Measurements from ENCODE around the gene GARIN1A.
"Not testable (repeated sequence)": the region's sequence is repeated elsewhere in the genome, so short reads cannot be mapped to it uniquely, and the experiment has no call there.

The GARIN1A gene

DNA sequence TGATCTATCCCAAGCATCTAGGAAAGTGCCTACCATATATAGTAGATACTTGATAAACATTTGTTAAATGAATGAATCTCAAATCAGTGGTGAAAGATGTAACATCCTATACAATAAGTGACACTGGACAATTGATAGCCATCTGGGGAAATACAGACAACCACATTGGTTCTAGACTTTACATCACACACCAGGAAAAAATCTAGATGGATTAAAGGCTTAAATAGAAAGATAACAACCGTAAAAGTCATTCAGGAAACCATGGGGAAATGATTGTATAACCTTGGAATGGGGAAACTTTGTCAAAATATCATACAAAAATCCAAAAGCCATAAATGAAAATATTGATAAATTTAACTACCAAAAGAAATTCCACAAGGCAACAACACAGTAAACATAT lies 7.0 kb upstream of the GARIN1A start:
- H3K27me3 Mint-ChIP-seq, result no peaks in the 10 kb centered on the region
- H3K4me3 Mint-ChIP-seq, result no peak overlapping the region
- H3K4me1 Mint-ChIP-seq (ENCODE audit: low read depth), result no peaks in the 10 kb centered on the region
- no peak overlapping the region for H3K27ac Mint-ChIP-seq
- peaks cover 14% of the 10 kb centered on the region for H3K9me3 Mint-ChIP-seq
- DNase-seq, result no peak
- H3K36me3 Mint-ChIP-seq (ENCODE audit: low read depth), result peaks cover 15% of the 10 kb centered on the region

DNA sequence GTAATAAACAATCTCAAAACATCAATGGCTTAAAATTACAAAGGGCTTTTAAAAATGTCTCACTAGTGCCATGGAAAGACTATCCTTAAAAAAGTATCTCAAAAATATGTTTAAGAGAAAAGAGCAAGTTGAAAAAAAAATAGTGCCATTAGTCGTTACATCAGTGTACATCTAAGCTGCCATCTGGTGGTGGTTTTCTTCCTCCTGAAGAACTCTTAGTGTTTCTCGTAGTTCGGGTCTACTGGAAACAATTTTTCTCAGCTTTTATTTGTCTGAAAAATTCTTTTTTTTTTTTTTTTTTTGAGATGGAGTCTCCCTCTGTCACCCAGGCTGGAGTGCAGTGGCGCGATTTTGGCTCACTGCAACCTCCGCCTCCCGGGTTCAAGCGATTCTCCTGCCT lies 5.9 kb upstream of the GARIN1A start:
- Mint-ChIP-seq H3K4me1 (ENCODE audit: low read depth) (no peaks in the 10 kb centered on the region), H3K27ac (no peak overlapping the region), H3K4me3 (no peak overlapping the region), H3K27me3 (no peaks in the 10 kb centered on the region), H3K9me3 (peaks cover 11% of the 10 kb centered on the region), H3K36me3 (ENCODE audit: low read depth) (peaks cover 11% of the 10 kb centered on the region)
- no peak for DNase-seq

DNA sequence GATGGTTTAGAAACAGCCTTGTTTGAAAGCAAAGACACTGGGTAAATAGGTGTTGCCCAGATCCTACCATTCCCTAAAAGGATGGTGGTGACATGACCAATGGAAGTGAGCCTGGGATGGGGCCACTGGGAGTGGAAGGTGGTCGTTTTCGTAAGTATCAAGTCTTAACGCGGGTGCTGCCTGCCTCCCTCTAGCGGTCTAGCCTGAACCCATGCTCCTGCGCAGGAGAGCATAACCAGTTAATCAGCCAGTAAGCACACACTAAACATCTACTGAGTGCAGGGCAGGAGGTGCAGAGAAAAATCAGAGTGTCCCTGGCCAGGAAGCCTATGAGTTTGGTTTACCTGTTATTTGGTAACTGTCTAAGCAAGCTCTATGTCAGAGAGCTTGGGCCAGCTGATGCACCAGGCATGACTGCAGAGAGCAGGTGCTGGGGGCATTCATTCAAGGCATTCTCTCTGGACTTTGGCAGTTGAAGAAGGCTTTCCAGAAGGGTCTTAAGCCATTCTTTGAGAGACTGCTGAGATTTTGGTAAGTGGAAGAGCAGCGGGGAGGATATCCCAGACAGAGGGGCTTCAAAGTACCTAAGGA lies 930 bp downstream of the GARIN1A start:
- no peak overlapping the region for H3K4me3 Mint-ChIP-seq
- H3K9me3 Mint-ChIP-seq, result no peaks in the 10 kb centered on the region
- H3K27ac Mint-ChIP-seq, result no peak overlapping the region
- peaks cover 36% of the 10 kb centered on the region for H3K27me3 Mint-ChIP-seq
- H3K4me1 Mint-ChIP-seq (ENCODE audit: low read depth), result peaks cover 7% of the 10 kb centered on the region
- no peaks in the 10 kb centered on the region for H3K36me3 Mint-ChIP-seq (ENCODE audit: low read depth)
- DNase-seq, result peak; percentile 39

DNA sequence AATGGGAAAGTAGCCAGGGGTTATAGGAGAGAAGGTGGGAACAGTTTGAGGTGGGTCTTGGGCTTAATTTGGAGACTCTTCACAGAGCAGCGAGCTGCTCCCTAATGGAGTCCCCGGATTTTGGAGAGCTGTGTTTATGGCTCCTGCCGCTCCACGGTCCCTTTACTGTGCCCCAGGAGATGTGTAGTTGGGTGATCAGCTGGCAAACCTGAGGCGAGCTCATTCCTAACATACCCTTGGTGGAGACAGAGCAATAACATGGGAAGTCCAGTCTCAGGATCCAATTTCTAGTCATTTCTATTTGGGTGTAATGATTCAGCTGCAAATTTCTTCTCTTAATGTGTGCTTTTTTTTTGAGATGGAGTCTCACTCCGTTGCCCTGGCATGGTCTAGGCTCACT lies 1.5 kb downstream of the GARIN1A start:
- peaks cover 36% of the 10 kb centered on the region for H3K27me3 Mint-ChIP-seq
- DNase-seq, result no peak
- H3K4me1 Mint-ChIP-seq (ENCODE audit: low read depth), result peaks cover 7% of the 10 kb centered on the region
- no peaks in the 10 kb centered on the region for H3K36me3 Mint-ChIP-seq (ENCODE audit: low read depth)
- no peak overlapping the region for H3K27ac Mint-ChIP-seq
- no peak overlapping the region for H3K4me3 Mint-ChIP-seq
- no peaks in the 10 kb centered on the region for H3K9me3 Mint-ChIP-seq

DNA sequence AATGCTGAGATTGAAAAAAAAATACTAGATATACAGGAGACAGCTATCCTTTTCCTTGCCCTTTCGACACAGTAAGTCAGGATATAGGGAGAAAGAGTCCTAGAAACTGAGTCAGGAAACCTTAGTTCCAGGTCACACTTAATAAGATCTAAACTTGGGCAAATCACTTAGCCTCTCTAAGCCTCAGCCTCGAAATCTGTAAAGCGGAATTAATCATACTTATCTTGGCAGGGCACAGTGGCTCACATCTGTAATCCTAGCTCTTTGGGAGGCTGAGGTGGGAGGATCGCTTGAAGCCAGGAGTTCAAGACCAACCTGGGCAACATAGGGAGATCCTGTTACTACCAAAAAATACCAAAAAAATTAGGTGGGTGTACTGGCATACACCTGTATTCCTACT lies 4.6 kb downstream of the GARIN1A start:
- Mint-ChIP-seq H3K27ac (no peak overlapping the region), H3K9me3 (no peaks in the 10 kb centered on the region), H3K4me3 (no peak overlapping the region), H3K36me3 (ENCODE audit: low read depth) (no peaks in the 10 kb centered on the region), H3K27me3 (peaks cover 36% of the 10 kb centered on the region), H3K4me1 (ENCODE audit: low read depth) (peaks cover 7% of the 10 kb centered on the region)
- DNase-seq, result no peak

DNA sequence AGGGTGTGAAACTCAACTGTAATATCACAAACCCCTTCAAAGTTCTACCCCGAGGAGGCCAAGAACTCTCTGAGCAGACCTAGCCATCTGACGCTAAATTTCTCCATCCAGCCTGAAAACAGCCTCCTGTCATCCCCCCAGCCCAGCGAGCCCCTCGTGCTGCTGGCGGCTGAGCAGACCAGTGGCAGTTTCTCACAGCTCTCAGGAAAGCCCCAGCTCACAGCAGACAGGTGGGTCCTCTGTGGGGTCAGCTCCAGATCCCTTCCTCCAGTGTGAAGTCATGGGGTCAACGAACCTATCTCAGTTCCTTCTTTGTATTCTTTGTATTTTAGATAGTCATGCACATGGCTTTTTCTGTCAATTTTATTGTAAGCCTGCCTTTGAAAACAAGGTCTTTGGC lies 7.8 kb downstream of the GARIN1A start:
- H3K4me1 Mint-ChIP-seq (ENCODE audit: low read depth), result no peaks in the 10 kb centered on the region
- no peak overlapping the region for H3K4me3 Mint-ChIP-seq
- H3K36me3 Mint-ChIP-seq (ENCODE audit: low read depth), result no peaks in the 10 kb centered on the region
- peaks cover 18% of the 10 kb centered on the region for H3K27me3 Mint-ChIP-seq
- H3K9me3 Mint-ChIP-seq, result no peaks in the 10 kb centered on the region
- no peak overlapping the region for H3K27ac Mint-ChIP-seq
- DNase-seq, result no peak

DNA sequence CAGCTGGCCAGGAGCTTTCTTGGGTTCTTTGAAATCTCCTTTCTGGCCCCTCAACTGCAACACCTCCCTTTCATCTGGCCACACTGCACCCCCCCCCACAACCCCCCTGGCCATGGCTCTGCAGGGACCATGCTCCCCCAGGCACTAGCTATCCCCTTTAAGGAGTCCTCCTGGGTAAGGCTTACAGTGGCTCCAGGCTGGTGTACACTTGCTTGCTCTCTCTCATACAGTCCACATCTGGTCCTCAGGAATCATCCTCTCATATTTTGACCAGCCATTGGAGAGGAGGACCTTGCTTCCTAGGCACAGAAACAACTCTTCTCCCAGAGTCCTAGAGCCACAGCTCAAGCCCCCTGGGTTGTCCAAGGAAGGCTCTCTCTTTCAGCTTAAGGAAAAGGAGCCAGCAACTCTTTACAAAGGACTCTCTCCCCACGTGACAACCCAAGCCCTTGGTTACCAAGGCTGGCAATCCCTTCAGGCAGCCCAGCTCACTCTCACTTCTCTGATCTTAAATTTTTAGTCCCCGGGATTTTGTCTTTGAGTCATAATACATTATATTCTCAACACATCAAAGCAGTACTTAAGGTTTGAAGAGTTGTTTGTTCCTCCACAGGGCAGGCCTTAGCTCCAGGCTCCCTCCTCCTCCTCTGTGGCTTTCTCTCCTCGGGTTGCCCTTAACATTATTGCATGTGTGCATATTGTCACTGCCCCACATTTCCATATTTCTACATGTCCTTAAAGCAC lies 9.9 kb downstream of the GARIN1A start:
- Mint-ChIP-seq H3K36me3 (ENCODE audit: low read depth) (no peaks in the 10 kb centered on the region), H3K4me1 (ENCODE audit: low read depth) (no peaks in the 10 kb centered on the region), H3K4me3 (no peak overlapping the region), H3K27me3 (peaks cover 3% of the 10 kb centered on the region), H3K27ac (no peak overlapping the region), H3K9me3 (no peaks in the 10 kb centered on the region)
- DNase-seq, result no peak

DNA sequence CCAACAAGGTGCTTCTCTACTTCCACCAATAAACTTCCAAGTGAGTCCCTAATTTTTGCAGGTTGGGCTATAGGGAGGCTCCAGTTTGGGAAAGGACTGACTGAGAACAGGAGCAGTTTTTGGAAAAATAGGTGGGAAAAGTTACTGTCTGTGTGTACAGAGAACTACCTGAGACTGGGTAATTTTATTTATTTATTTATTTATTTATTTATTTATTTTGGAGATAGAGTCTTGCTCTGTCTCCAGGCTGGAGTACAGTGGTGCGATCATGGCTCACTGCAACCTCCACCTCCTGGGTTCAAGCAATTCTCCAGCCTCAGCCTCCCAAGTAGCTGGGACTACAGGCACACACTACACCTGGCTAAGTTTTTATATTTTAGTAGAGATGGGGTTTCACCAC lies 11.2 kb downstream of the GARIN1A start:
- H3K4me3 Mint-ChIP-seq; H3K27ac Mint-ChIP-seq; H3K27me3 Mint-ChIP-seq; H3K9me3 Mint-ChIP-seq; H3K36me3 Mint-ChIP-seq (ENCODE audit: low read depth); DNase-seq; H3K4me1 Mint-ChIP-seq (ENCODE audit: low read depth): not testable (repeated sequence)

DNA sequence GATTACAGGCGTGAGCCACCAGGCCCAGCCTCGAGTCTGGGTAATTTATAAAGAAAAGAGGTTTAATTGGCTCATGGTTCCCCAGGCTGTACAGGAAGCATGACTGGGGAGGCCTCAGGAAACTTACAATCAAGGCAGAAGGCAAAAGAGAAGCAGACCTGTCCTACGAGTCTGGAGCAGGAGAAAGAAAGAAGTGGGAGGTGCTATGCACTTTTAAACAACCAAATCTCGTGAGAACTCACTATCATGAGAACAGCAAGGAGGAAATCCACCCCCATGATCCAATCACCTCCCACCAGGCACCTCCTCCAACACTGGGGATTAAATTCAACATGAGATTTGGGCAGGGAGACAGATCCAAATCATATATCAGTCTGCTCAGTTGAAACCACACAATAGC lies 11.6 kb downstream of the GARIN1A start:
- not testable (repeated sequence) for DNase-seq; H3K9me3 Mint-ChIP-seq; H3K27me3 Mint-ChIP-seq; H3K36me3 Mint-ChIP-seq (ENCODE audit: low read depth); H3K4me1 Mint-ChIP-seq (ENCODE audit: low read depth); H3K27ac Mint-ChIP-seq; H3K4me3 Mint-ChIP-seq

DNA sequence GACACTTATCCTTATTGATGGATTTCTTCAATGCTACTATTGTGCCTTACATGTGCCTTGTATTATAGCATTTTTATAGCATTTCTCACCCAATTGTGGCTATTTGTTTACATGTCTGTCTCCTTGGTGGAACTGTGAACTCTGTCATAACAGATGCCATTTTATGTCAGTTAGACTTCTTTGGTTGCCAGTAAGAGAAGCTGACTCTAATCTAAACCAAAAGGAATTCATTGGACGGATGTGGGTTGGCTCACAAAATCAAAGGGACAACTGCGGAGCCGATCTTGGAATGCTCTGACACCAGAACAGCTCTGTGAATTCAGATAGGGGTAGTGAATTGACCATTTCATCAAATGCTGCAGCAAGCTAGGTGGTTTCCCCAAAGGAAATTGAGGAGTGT lies 15.0 kb downstream of the GARIN1A start:
- Mint-ChIP-seq H3K36me3 (ENCODE audit: low read depth) (no peaks in the 10 kb centered on the region), H3K27ac (no peak overlapping the region), H3K4me3 (no peak overlapping the region), H3K4me1 (ENCODE audit: low read depth) (no peaks in the 10 kb centered on the region), H3K9me3 (no peaks in the 10 kb centered on the region), H3K27me3 (peaks cover 6% of the 10 kb centered on the region)
- DNase-seq, result no peak

DNA sequence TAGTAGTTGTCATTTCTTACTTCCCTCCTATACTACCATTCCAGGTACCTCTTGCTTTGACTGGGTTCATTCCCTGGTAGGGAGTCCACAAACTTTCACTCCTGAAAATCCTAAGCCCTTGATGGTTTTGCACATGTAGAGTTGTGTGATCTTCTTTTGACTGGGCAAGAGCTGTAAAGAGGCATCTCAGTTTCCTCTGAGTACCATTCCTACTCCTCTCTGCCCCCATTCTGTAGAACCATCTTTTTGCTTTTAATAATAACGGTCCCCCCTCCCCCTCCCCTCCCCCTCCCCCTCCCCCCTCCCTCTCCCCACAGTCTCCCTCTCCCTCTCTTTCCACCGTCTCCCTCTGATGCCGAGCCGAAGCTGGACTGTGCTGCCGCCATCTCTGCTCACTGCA lies 16.4 kb downstream of the GARIN1A start:
- no peak overlapping the region for H3K4me3 Mint-ChIP-seq
- peaks cover 6% of the 10 kb centered on the region for H3K27me3 Mint-ChIP-seq
- no peaks in the 10 kb centered on the region for H3K4me1 Mint-ChIP-seq (ENCODE audit: low read depth)
- H3K36me3 Mint-ChIP-seq (ENCODE audit: low read depth), result no peaks in the 10 kb centered on the region
- no peak for DNase-seq
- H3K9me3 Mint-ChIP-seq, result no peaks in the 10 kb centered on the region
- H3K27ac Mint-ChIP-seq, result no peak overlapping the region

DNA sequence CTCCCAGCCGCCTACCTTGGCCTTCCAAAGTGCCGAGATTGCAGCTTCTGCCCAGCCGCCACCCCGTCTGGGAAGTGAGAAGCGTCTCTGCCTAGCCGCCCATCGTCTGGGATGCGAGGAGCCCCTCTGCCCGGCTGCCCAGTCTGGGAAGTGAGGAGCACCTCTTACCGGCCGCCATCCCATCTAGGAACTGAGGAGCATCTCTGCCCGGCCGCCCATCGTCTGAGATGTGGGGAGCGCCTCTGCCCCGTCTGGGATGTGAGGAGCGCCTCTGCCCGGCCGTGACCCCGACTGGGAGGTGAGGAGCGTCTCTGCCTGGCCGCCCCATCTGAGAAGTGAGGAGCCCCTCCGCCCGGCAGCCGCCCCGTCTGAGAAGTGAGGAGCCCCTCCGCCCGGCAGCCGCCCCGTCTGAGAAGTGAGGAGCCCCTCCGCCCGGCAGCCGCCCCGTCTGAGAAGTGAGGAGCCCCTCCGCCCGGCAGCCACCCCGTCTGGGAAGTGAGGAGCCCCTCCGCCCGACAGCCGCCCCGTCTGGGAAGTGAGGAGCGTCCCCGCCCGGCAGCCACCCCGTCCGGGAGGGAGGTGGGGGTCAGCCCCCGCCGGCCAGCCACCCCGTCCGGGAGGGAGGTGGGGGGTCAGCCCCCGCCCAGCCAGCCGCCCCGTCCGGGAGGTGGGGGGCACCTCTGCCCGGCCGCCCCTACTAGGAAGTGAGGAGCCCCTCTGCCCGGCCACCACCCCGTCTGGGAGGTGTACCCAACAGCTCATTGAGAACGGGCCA lies 17.3 kb downstream of the GARIN1A start:
- H3K9me3 Mint-ChIP-seq; DNase-seq; H3K4me1 Mint-ChIP-seq (ENCODE audit: low read depth); H3K4me3 Mint-ChIP-seq; H3K36me3 Mint-ChIP-seq (ENCODE audit: low read depth); H3K27ac Mint-ChIP-seq: not testable (repeated sequence)
- H3K27me3 Mint-ChIP-seq, result peaks cover 10% of the 10 kb centered on the region

DNA sequence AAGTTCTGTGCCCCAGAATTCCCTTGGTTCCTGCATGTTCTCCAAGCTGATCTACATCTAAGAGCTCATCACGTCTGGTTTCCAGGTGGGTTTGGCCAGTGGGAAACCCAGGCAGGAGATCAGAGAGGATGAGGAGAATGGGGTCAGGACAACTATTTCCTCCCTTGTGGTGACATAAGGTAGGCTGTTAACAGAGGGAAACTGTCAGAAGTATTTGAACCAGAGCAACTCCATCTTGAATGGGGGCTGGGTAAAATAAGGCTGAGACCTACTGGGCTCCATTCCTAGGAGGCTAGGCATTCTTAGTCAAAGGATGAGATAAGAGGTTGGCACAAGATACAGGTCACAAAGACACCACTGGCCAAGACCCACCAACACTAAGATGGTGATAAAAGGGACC lies 19.1 kb downstream of the GARIN1A start:
- Mint-ChIP-seq H3K4me3 (no peak overlapping the region), H3K27ac (no peak overlapping the region), H3K36me3 (ENCODE audit: low read depth) (no peaks in the 10 kb centered on the region), H3K27me3 (peaks cover 24% of the 10 kb centered on the region), H3K9me3 (no peaks in the 10 kb centered on the region), H3K4me1 (ENCODE audit: low read depth) (no peaks in the 10 kb centered on the region)
- DNase-seq, result no peak

DNA sequence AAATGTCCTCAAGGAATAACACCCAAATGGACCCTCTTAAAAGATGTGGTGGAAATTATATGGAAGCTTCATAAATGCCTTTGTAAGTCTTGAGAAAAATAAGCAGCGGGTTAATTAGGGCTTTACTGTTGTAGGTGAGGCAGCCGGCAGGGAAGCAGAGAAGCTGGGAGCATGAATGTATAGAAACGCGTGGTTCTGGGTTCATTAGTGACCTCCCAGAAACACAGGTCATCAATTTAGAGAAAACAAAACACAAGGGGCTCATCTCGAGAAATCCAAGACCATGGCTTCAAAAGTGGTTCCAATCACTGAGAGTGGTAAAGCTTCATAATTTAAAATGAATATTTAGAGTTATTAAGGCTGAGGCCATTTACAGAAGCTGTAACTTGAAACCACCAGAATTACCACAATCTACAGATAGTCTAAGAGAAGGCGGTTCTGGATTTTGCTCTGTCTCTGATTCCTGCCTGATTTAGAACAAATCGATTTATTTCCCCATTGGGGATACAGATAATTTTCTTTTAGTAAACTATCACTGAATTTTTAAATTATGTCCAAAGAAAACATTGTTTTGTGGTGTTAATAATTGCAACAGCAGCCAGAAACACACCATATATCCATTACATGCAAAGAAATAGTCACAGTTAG lies 20.7 kb downstream of the GARIN1A start:
- no peak overlapping the region for H3K27ac Mint-ChIP-seq
- H3K4me3 Mint-ChIP-seq, result no peak overlapping the region
- H3K36me3 Mint-ChIP-seq (ENCODE audit: low read depth), result no peaks in the 10 kb centered on the region
- peaks cover 39% of the 10 kb centered on the region for H3K27me3 Mint-ChIP-seq
- no peak for DNase-seq
- peaks cover 6% of the 10 kb centered on the region for H3K4me1 Mint-ChIP-seq (ENCODE audit: low read depth)
- no peaks in the 10 kb centered on the region for H3K9me3 Mint-ChIP-seq
